GM23248 (cell line): ENCODE data around the gene RPL10A. TPM values are rescaled to one million over a fixed set of nuclear protein-coding genes. Genes with fewer than 3 reads are reported as not detected.

Experiments
- DNase-seq: peaks from one replicate; pipeline ENCODE4 v3.0.0-alpha.2; 2015
- H2AFZ ChIP-seq: fragments of 200-600 bp; sonication (generic); 2 replicates; pipeline ENCODE4 v1.6.1; 2016; ENCODE audit warnings: antibody characterized with exemption
- H3F3A ChIP-seq: fragments of 200-600 bp; sonication (generic); 2 replicates; pipeline ENCODE4 v1.6.1; 2016; ENCODE audit warnings: mild to moderate bottlenecking, antibody characterized with exemption, mixed run types; ENCODE audit not compliant: insufficient read depth
- H3K27ac ChIP-seq: fragments of 200-600 bp; sonication (generic); 2 replicates; pipeline ENCODE4 v1.5.1; 2016; ENCODE audit warnings: mild to moderate bottlenecking
- H3K27me3 ChIP-seq: fragments of 200-600 bp; sonication (generic); replicated peaks from 2 replicates; pipeline ENCODE4 v1.6.1; 2016; ENCODE audit warnings: mild to moderate bottlenecking; ENCODE audit not compliant: insufficient read depth
- H3K36me3 ChIP-seq: fragments of 200-600 bp; sonication (generic); 2 replicates; pipeline ENCODE4 v1.6.1; 2016; ENCODE audit warnings: low read depth, mild to moderate bottlenecking
- H3K4me1 ChIP-seq: fragments of 200-600 bp; sonication (generic); 2 replicates; pipeline ENCODE4 v1.6.1; 2016; ENCODE audit warnings: mild to moderate bottlenecking; ENCODE audit not compliant: insufficient read depth
- H3K4me2 ChIP-seq: fragments of 200-600 bp; sonication (generic); one replicate; pipeline ENCODE4 v1.6.1; 2016; ENCODE audit warnings: mild to moderate bottlenecking; ENCODE audit not compliant: unreplicated experiment
- H3K4me3 ChIP-seq: fragments of 200-600 bp; sonication (generic); 2 replicates; pipeline ENCODE4 v1.5.1; 2016; ENCODE audit warnings: mild to moderate bottlenecking
- H3K79me2 ChIP-seq: fragments of 200-600 bp; sonication (generic); 2 replicates; pipeline ENCODE4 v1.6.1; 2016; ENCODE audit warnings: mild to moderate bottlenecking; ENCODE audit not compliant: insufficient read depth
- H3K9ac ChIP-seq: fragments of 200-600 bp; sonication (generic); 2 replicates; pipeline ENCODE4 v1.6.1; 2016; ENCODE audit warnings: mild to moderate bottlenecking
- H3K9me2 ChIP-seq: fragments of 200-600 bp; sonication (generic); 2 replicates; pipeline ENCODE4 v1.6.1; 2016; ENCODE audit warnings: mixed run types, mild to moderate bottlenecking, moderate library complexity; ENCODE audit not compliant: insufficient read depth
- H3K9me3 ChIP-seq: fragments of 200-600 bp; sonication (generic); one replicate; pipeline ENCODE4 v1.6.1; 2017; ENCODE audit warnings: low read depth
- H4K20me1 ChIP-seq: fragments of 200-600 bp; sonication (generic); 2 replicates; pipeline ENCODE4 v1.6.0; 2016; ENCODE audit not compliant: insufficient read depth
- EZH2 ChIP-seq: fragments of 200-600 bp; sonication (generic); IDR thresholded peaks from 2 replicates; pipeline ENCODE4 v1.6.1; 2018; ENCODE audit warnings: antibody characterized with exemption, mild to moderate bottlenecking; ENCODE audit not compliant: insufficient read depth, poor library complexity, severe bottlenecking
- EZH2phosphoT487 ChIP-seq: fragments of 200-600 bp; sonication (generic); IDR thresholded peaks from 2 replicates; pipeline ENCODE4 v1.6.1; 2018; ENCODE audit warnings: antibody characterized with exemption, moderate library complexity, mild to moderate bottlenecking, low read depth; ENCODE audit not compliant: insufficient read depth
- WGBS, 2 experiments: methylation state at CpG; one replicate each; pipeline ENCODE4 v1.1.6; 2015 to 2017; ENCODE audit warnings: low lambda C conversion rate in 2 of 2, low coverage in 1 of 2; ENCODE audit errors: missing lambda C conversion rate in 2 of 2; 5-methylcytosine and 5-hydroxymethylcytosine counted together
- in situ Hi-C: fragments of 300-500 bp; cut with MboI; formaldehyde crosslinking; loops from 2 replicates; pipeline ENCODE4 v1.15.0; 2020
- polyA plus RNA-seq: library from polyadenylated mRNA; unstranded; fragments of >200 nt; fragmentation: Nextera tagmentation; extraction: Ambion mirVana; gene quantifications from 2 replicates; pipeline ENCODE4 v1.2.1, GENCODE V29; 2016
- total RNA-seq: library from RNA; depleted of rRNA; stranded (reverse); fragments of >200 nt; shearing (Covaris generic); gene quantifications from 2 replicates; pipeline ENCODE4 v1.2.3, GENCODE V29; 2014

Gene RPL10A
- total and polyA plus RNA-seq, 2 experiments from 2014 or later, result 366 to 915 TPM

GRCh38 chr6:35470663-35471120, 2.5 kb downstream of the RPL10A start:
- in situ Hi-C loops, result no loop called here
- Histone ChIP-seq H3K9me2 (no peaks in the 10 kb centered on the region), H3K9me3 (no peaks in the 10 kb centered on the region), H3K4me1 (peaks cover 21% of the 10 kb centered on the region), H3K4me3 (peak overlapping the region; percentile 88), H3K36me3 (peaks cover 38% of the 10 kb centered on the region), H3K27me3 (no peaks in the 10 kb centered on the region), H3F3A (peaks cover 48% of the 10 kb centered on the region), H3K27ac (peak overlapping the region; percentile 3; the same call in 1 of the 2 replicates), H2AFZ (no peak overlapping the region), H3K79me2 (peaks cover 40% of the 10 kb centered on the region), H3K4me2 (peak overlapping the region; percentile 98), H4K20me1 (peaks cover 19% of the 10 kb centered on the region), H3K9ac (peak overlapping the region; percentile 96)
- DNase-seq, result peak; percentile 20
- WGBS, 2 experiments, result 77 to 81% methylated on average over 3 of the region's 3 CpGs
- TF ChIP-seq EZH2phosphoT487 (no peak), EZH2 (no peak)

GRCh38 chr6:35471836-35472345, 3.7 kb downstream of the RPL10A start:
- 56 to 60% methylated on average over 8 of the region's 8 CpGs for WGBS, 2 experiments
- in situ Hi-C loops, result no loop called here
- Histone ChIP-seq H2AFZ (no peak overlapping the region), H3K79me2 (peaks cover 40% of the 10 kb centered on the region), H3K4me3 (peak overlapping the region; percentile 16; the same call in 1 of the 2 replicates), H4K20me1 (peaks cover 19% of the 10 kb centered on the region), H3F3A (peaks cover 57% of the 10 kb centered on the region), H3K9me2 (no peaks in the 10 kb centered on the region), H3K4me1 (peaks cover 21% of the 10 kb centered on the region), H3K9me3 (no peaks in the 10 kb centered on the region), H3K27me3 (no peaks in the 10 kb centered on the region), H3K4me2 (peak overlapping the region; percentile 98), H3K36me3 (peaks cover 38% of the 10 kb centered on the region), H3K27ac (peak overlapping the region; percentile 51), H3K9ac (peak overlapping the region; percentile 96)
- DNase-seq, result no peak
- TF ChIP-seq EZH2phosphoT487, result no peak
- no peak for TF ChIP-seq EZH2

GRCh38 chr6:35473075-35473849, 5.1 kb downstream of the RPL10A start:
- H2AFZ ChIP-seq, result no peak overlapping the region
- peaks cover 21% of the 10 kb centered on the region for H3K4me1 ChIP-seq
- peaks cover 19% of the 10 kb centered on the region for H4K20me1 ChIP-seq
- in situ Hi-C loops, result no loop called here
- H3K9me2 ChIP-seq, result no peaks in the 10 kb centered on the region
- DNase-seq, result no peak
- no peaks in the 10 kb centered on the region for H3K9me3 ChIP-seq
- H3K27ac ChIP-seq, result no peak overlapping the region
- H3K27me3 ChIP-seq, result no peaks in the 10 kb centered on the region
- H3K9ac ChIP-seq, result no peak overlapping the region
- TF ChIP-seq EZH2 (no peak), EZH2phosphoT487 (no peak)
- peaks cover 64% of the 10 kb centered on the region for H3F3A ChIP-seq
- H3K4me2 ChIP-seq, result no peak overlapping the region
- peaks cover 38% of the 10 kb centered on the region for H3K36me3 ChIP-seq
- H3K79me2 ChIP-seq, result peaks cover 39% of the 10 kb centered on the region
- H3K4me3 ChIP-seq, result no peak overlapping the region
- 85 to 86% methylated on average over 9 of the region's 9 CpGs for WGBS, 2 experiments

GRCh38 chr6:35473850-35474130, 5.6 kb downstream of the RPL10A start:
- Histone ChIP-seq H3K9me3 (no peaks in the 10 kb centered on the region), H3F3A (peaks cover 64% of the 10 kb centered on the region), H3K4me2 (no peak overlapping the region), H3K27me3 (no peaks in the 10 kb centered on the region), H2AFZ (no peak overlapping the region), H3K9me2 (no peaks in the 10 kb centered on the region), H3K4me1 (peaks cover 21% of the 10 kb centered on the region), H3K9ac (no peak overlapping the region), H4K20me1 (peaks cover 19% of the 10 kb centered on the region), H3K79me2 (peaks cover 34% of the 10 kb centered on the region), H3K36me3 (peaks cover 37% of the 10 kb centered on the region), H3K27ac (no peak overlapping the region), H3K4me3 (no peak overlapping the region)
- TF ChIP-seq EZH2 (no peak), EZH2phosphoT487 (no peak)
- in situ Hi-C loops, result no loop called here
- no peak for DNase-seq
